ENCODE measurements around the gene CDC42BPG. TPM values are rescaled to one million over a fixed set of nuclear protein-coding genes. Genes with fewer than 3 reads are reported as not detected.

The CDC42BPG gene
- total RNA-seq, 2 experiments from 2014 or later, result 0.31 to 0.61 TPM

GRCh38 chr11:64878223-64878493, 33.7 kb upstream of the CDC42BPG start:
- peaks cover 34% of the 10 kb centered on the region for H3K36me3 Mint-ChIP-seq (ENCODE audit: low read depth)
- DNase-seq, result no peak
- H3K27ac Mint-ChIP-seq, result peak overlapping the region; percentile 84
- no peaks in the 10 kb centered on the region for H3K9me3 Mint-ChIP-seq
- no peaks in the 10 kb centered on the region for H3K27me3 Mint-ChIP-seq
- H3K4me3 Mint-ChIP-seq, result peak overlapping the region; percentile 99
- POLR2A ChIA-PET, result interaction anchor here (0.8 to 14.9 kb wide), 9 partner anchors 9 to 621 kb away, joined by 3 to 768 read pairs (median 3); partner anchors contain the start of gene MALAT1
- TF ChIP-seq CTCF (IDR thresholded peaks at IDR 0.05), result no peak
- H3K4me1 Mint-ChIP-seq (ENCODE audit: low read depth), result peaks cover 65% of the 10 kb centered on the region
- ATAC-seq, result peak; percentile 6
- CTCF ChIA-PET, result interaction anchor here (0.6 to 29.9 kb wide), 6 partner anchors 10 to 240 kb away, joined by 3 to 1168 read pairs (median 4); partner anchors contain the start of genes CDC42BPG, MEN1, RASGRP2 and ZNHIT2
- intact Hi-C loops (cut with micrococcal nuclease), result no loop called here

DNA sequence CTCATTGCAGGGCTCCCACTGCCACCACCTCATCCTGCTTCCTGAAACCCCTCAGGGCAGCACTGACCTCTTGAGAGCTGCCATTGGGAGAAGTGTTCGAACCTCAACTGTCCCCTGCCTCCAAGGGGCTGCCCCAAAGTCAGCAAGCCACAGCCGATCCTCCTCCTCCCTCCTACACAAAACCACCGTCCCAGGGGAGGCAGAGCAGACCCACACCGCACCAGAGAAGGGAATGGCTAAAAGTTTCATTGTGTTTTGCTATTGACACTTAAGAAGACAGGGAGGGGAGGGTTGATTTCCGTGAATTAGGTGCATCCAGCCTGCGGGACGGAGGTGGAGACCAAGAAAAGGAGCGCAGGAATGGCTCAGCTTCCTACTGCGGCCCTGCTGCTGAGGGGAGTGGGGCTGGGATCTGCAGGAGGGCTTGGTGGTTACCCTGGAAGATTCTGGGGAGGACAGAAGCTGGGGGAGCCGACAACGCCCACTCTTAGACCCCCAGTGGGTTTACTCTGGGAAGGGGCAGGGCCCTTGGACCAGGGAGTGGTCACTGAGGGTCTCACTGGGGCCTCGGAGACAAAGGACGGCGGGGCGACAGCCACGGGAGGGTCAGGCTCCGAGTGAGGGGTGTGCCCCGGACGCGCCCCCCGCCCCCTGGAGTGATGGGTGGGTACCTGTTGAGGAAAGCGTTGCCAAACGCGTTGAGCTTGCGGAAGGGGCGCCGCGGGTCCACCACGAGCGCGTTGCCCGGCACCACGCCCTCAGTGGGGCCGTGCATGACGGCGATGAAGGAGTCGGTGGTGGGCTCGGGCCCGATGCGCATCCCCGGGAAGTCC, 33.2 kb upstream of the CDC42BPG start:
- peaks cover 68% of the 10 kb centered on the region for H3K4me1 Mint-ChIP-seq (ENCODE audit: low read depth)
- ATAC-seq (peak; percentile 2), DNase-seq (peak; percentile 47)
- peak overlapping the region; percentile 99 for H3K4me3 Mint-ChIP-seq
- TF ChIP-seq CTCF (IDR thresholded peaks at IDR 0.05), result no peak
- H3K27ac Mint-ChIP-seq, result peak overlapping the region; percentile 84
- H3K27me3 Mint-ChIP-seq, result no peaks in the 10 kb centered on the region
- CTCF ChIA-PET, result interaction anchor here (0.6 to 29.9 kb wide), 6 partner anchors 10 to 240 kb away, joined by 3 to 1168 read pairs (median 4); partner anchors contain the start of genes CDC42BPG, MEN1, RASGRP2 and ZNHIT2
- peaks cover 38% of the 10 kb centered on the region for H3K36me3 Mint-ChIP-seq (ENCODE audit: low read depth)
- intact Hi-C loops (cut with micrococcal nuclease), result no loop called here
- no peaks in the 10 kb centered on the region for H3K9me3 Mint-ChIP-seq
- POLR2A ChIA-PET, result interaction anchor here (0.8 to 14.9 kb wide), 11 partner anchors 9 to 621 kb away, joined by 3 to 768 read pairs (median 3); partner anchors contain the start of gene MALAT1

DNA sequence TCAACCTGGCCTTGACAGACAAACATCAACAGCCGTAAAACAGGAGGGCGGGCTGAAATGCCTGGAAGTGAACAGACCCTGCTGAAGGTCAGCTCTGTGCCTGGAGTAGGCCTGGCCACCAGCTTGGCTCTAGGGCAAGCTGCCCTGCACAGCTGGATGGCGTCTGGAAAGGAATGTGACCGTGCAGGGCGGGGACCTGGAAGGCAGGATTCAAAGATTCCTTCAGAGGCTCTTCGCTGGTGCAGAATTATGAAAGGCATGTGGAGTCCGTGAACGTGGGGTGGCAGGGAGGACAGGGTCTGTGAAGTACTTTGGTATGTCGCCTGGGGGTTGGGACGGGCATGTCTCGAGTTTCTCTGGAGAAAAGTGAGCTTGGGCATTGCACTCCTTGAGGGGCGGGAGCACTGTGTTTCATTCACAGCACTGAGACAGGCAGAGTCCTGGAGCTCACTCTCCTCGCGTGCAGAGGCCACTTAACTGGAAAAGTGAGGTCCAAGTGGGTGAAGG, 32.4 kb upstream of the CDC42BPG start:
- ChIA-PET CTCF (interaction anchor here (1.0 to 29.9 kb wide), 6 partner anchors 11 to 66 kb away, joined by 3 to 1168 read pairs (median 4); partner anchors contain the start of genes ATG2A, CDC42BPG and MEN1), POLR2A (interaction anchor here (0.8 to 14.9 kb wide), 9 partner anchors 10 to 258 kb away, joined by 3 to 768 read pairs (median 3); partner anchors contain the start of gene ZNHIT2)
- Mint-ChIP-seq H3K27me3 (no peaks in the 10 kb centered on the region), H3K36me3 (ENCODE audit: low read depth) (peaks cover 42% of the 10 kb centered on the region), H3K4me1 (ENCODE audit: low read depth) (peaks cover 70% of the 10 kb centered on the region), H3K4me3 (peak overlapping the region; percentile 99), H3K27ac (peak overlapping the region; percentile 84), H3K9me3 (no peaks in the 10 kb centered on the region)
- intact Hi-C loops (cut with micrococcal nuclease), result no loop called here
- TF ChIP-seq CTCF (IDR thresholded peaks at IDR 0.05), result no peak
- ATAC-seq, result no peak
- DNase-seq, result no peak

- Mint-ChIP-seq H3K9me3 (no peaks in the 10 kb centered on the region), H3K4me1 (ENCODE audit: low read depth) (peaks cover 71% of the 10 kb centered on the region), H3K36me3 (ENCODE audit: low read depth) (peaks cover 47% of the 10 kb centered on the region), H3K4me3 (peak overlapping the region; percentile 99), H3K27ac (peak overlapping the region; percentile 84), H3K27me3 (no peaks in the 10 kb centered on the region)
- POLR2A ChIA-PET, result interaction anchor here (0.8 to 14.9 kb wide), 5 partner anchors 10 to 259 kb away, joined by 3 to 768 read pairs (median 4); partner anchors contain the start of gene ZNHIT2
- CTCF ChIA-PET, result interaction anchor here (1.0 to 29.9 kb wide), 6 partner anchors 12 to 40 kb away, joined by 3 to 1168 read pairs (median 6); partner anchors contain the start of genes ATG2A and CDC42BPG
- ATAC-seq (peak; percentile 5), DNase-seq (peak; percentile 74)
- no peak for TF ChIP-seq CTCF (IDR thresholded peaks at IDR 0.05)
- intact Hi-C loops (cut with micrococcal nuclease), result no loop called here
Measured at GRCh38 chr11:64876229-64876750, 31.8 kb upstream of the CDC42BPG start.
